HepG2 (cell line): ENCODE data around the gene ADGRB3. TPM values are rescaled to one million over a fixed set of nuclear protein-coding genes. Genes with fewer than 3 reads are reported as not detected.

Experiments used
- ATAC-seq: fragments of 200-7000 bp; cut with Tn5 transposase; 3 replicates; pipeline ENCODE4 v1.9.1; 2020; ENCODE audit warnings: mild to moderate bottlenecking, moderate library complexity
- BruUV-seq: library from RNA; stranded (reverse); fragments of 400-500 nt; replicated peaks from 2 replicates; lab custom pipeline; 2021; lab: Mats Ljungman, UMichigan
- CTCF ChIA-PET: fragments of 300-600 bp; formaldehyde crosslinking; extraction: SDS; loops from one replicate; lab custom pipeline; 2021; ENCODE audit warnings: low total read pairs, inconsistent platforms, low intra/inter-chr PET ratio; lab: Yijun Ruan, JAX
- POLR2A ChIA-PET: fragments of 350-600 bp; sonication (Branson Sonifier 250); formaldehyde crosslinking; loops from one replicate; lab custom pipeline; 2020; ENCODE audit warnings: antibody characterized with exemption, inconsistent platforms; lab: Yijun Ruan, JAX
- DNase-seq: peaks from one replicate; pipeline ENCODE4 v3.0.0-alpha.2; 2015; ENCODE audit warnings: low spot score
- FAIRE-seq: peaks from 3 replicates; lab custom pipeline; 2011; peaks lifted over from hg19 to GRCh38; lab: Jason Lieb, UNC
- H2AFZ ChIP-seq: one replicate; pipeline ENCODE4 v1.6.1; 2011; ENCODE audit warnings: low read length, inconsistent platforms
- H3K27ac ChIP-seq: fragments of 300-600 bp; 3 replicates; pipeline ENCODE4 v1.8.0; 2011; ENCODE audit warnings: mixed run types, mild to moderate bottlenecking, mixed read lengths, low read length, inconsistent platforms; ENCODE audit not compliant: insufficient read depth; ENCODE audit errors: extremely low read length
- H3K27me3 ChIP-seq, 2 experiments: fragments of 200-600 bp in 1 of 2; 2 replicates in 1 of 2; 3 replicates in 1 of 2; pipeline versions ENCODE4 v1.6.0 to v1.8.0; 2011; ENCODE audit warnings: low read length in 2 of 2, mild to moderate bottlenecking in 2 of 2, moderate library complexity in 2 of 2, inconsistent platforms in 1 of 2; ENCODE audit not compliant: insufficient read depth in 2 of 2, control insufficient read depth in 1 of 2
- H3K36me3 ChIP-seq, 2 experiments: fragments of 200-600 bp in 1 of 2; replicated peaks in 1 of 2; 2 replicates in 1 of 2; 3 replicates in 1 of 2; pipeline versions ENCODE4 v1.5.1 to v1.8.0; 2011; ENCODE audit warnings: low read length in 2 of 2, inconsistent platforms in 1 of 2; ENCODE audit not compliant: insufficient read depth in 2 of 2, control insufficient read depth in 1 of 2
- H3K4me1 ChIP-seq: 2 replicates; pipeline ENCODE4 v1.5.1; 2012; ENCODE audit warnings: low read length, inconsistent platforms; ENCODE audit not compliant: insufficient read depth
- H3K4me2 ChIP-seq: 2 replicates; pipeline ENCODE4 v1.6.0; 2011; ENCODE audit warnings: low read depth, low read length, inconsistent platforms
- H3K4me3 ChIP-seq, 3 experiments: fragments of 200-600 bp in 1 of 3; sonication (generic), shearing (Covaris generic) in 1 of 3; replicated peaks in 1 of 3; 2 replicates each; pipeline ENCODE4 v1.5.1; 2011 to 2016; ENCODE audit warnings: low read length in 3 of 3, inconsistent platforms in 2 of 3, low read depth in 2 of 3, mild to moderate bottlenecking in 2 of 3, control low read depth in 1 of 3, mixed read lengths in 1 of 3; ENCODE audit not compliant: insufficient read depth in 1 of 3
- H3K79me2 ChIP-seq: one replicate; pipeline ENCODE4 v1.6.1; 2011; ENCODE audit warnings: low read length, inconsistent platforms; ENCODE audit not compliant: insufficient read depth
- H3K9ac ChIP-seq: 2 replicates; pipeline ENCODE4 v1.6.0; 2011; ENCODE audit warnings: mild to moderate bottlenecking, low read depth, low read length, inconsistent platforms; ENCODE audit not compliant: insufficient read depth
- H3K9me3 ChIP-seq: 2 replicates; pipeline ENCODE4 v1.5.1; 2012; ENCODE audit warnings: mild to moderate bottlenecking, low read length
- H4K20me1 ChIP-seq: 2 replicates; pipeline ENCODE4 v1.6.0; 2011; ENCODE audit warnings: inconsistent platforms, mild to moderate bottlenecking, low read length, moderate library complexity; ENCODE audit not compliant: insufficient read depth
- AGO2 ChIP-seq: fragments of 200-400 bp; formaldehyde crosslinking; optimal IDR thresholded peaks from 2 replicates; pipeline ENCODE3; 2017; ENCODE audit warnings: mild to moderate bottlenecking, low read depth, low read length, moderate library complexity
- ASH2L ChIP-seq: fragments of 300-600, 200-600 bp; sonication (generic); IDR thresholded peaks from 2 replicates; pipeline ENCODE4 v1.7.0; 2017; ENCODE audit warnings: low read depth, mild to moderate bottlenecking, moderate library complexity, mixed read lengths, low read length; ENCODE audit not compliant: insufficient read length
- ATF1 ChIP-seq: IDR thresholded peaks from 2 replicates; pipeline ENCODE4 v1.6.1; 2016; ENCODE audit warnings: mild to moderate bottlenecking, control low read depth
- MED13 ChIP-seq: sonication (generic); formaldehyde crosslinking; IDR thresholded peaks from 2 replicates; pipeline ENCODE4 v1.5.0; 2020; ENCODE audit warnings: missing genetic modification reagents
- PCBP1 ChIP-seq: fragments of 200-400 bp; formaldehyde crosslinking; IDR thresholded peaks from 2 replicates; pipeline ENCODE4 v1.6.1; 2017; ENCODE audit warnings: mild to moderate bottlenecking, low read depth, low read length, borderline replicate concordance
- RORA ChIP-seq: sonication (generic); formaldehyde crosslinking; IDR thresholded peaks from 2 replicates; pipeline ENCODE4 v1.5.0; 2020; ENCODE audit warnings: mild to moderate bottlenecking, missing genetic modification reagents, moderate library complexity
- SMAD9 ChIP-seq: sonication (generic); formaldehyde crosslinking; IDR thresholded peaks from 2 replicates; pipeline ENCODE4 v1.5.1; 2020; ENCODE audit warnings: mild to moderate bottlenecking, missing genetic modification reagents
- TBX3 ChIP-seq: fragments of 450-650 bp; IDR thresholded peaks from 2 replicates; pipeline ENCODE4 v1.6.1; 2017; ENCODE audit warnings: antibody characterized with exemption, mild to moderate bottlenecking, inconsistent platforms, borderline replicate concordance
- ZBTB21 ChIP-seq: sonication (generic); formaldehyde crosslinking; IDR thresholded peaks from 2 replicates; pipeline ENCODE4 v1.4.0; 2020; ENCODE audit warnings: missing genetic modification reagents
- ZFY ChIP-seq: sonication (generic); formaldehyde crosslinking; IDR thresholded peaks from 2 replicates; pipeline ENCODE4 v1.4.0; 2020; ENCODE audit warnings: missing genetic modification reagents
- ZNF207 ChIP-seq: fragments of 450-650 bp; IDR thresholded peaks from 2 replicates; pipeline ENCODE4 v1.6.1; 2016; ENCODE audit warnings: antibody characterized with exemption, borderline replicate concordance
- ZNF572 ChIP-seq: sonication (generic); formaldehyde crosslinking; IDR thresholded peaks from 2 replicates; pipeline ENCODE4 v1.5.1; 2020; ENCODE audit warnings: mild to moderate bottlenecking, missing genetic modification reagents
- ZNF607 ChIP-seq: sonication (generic); formaldehyde crosslinking; IDR thresholded peaks from 2 replicates; pipeline ENCODE4 v1.5.1; 2020; ENCODE audit warnings: missing genetic modification reagents, mild to moderate bottlenecking, borderline replicate concordance
- ZNF777 ChIP-seq: sonication (generic); formaldehyde crosslinking; IDR thresholded peaks from 2 replicates; pipeline ENCODE4 v1.4.0; 2020; ENCODE audit warnings: missing genetic modification reagents
- ZNF790 ChIP-seq: sonication (generic); formaldehyde crosslinking; IDR thresholded peaks from 2 replicates; pipeline ENCODE4 v1.8.0; 2022; ENCODE audit warnings: missing genetic modification reagents, mild to moderate bottlenecking, borderline replicate concordance
- WGBS: methylation state at CpG from one replicate; pipeline ENCODE4 v1.1.6; 2017; ENCODE audit warnings: low lambda C conversion rate; 5-methylcytosine and 5-hydroxymethylcytosine counted together
- in situ Hi-C: cut with HindIII; loops from 2 replicates; pipeline ENCODE4 v1.10.0; 2017; ENCODE audit warnings: low pct_unique_long_range_greater_than_20kb; ENCODE audit not compliant: extremely low pct_ligation_motif_present
- intact Hi-C: fragments of 100-400 bp; cut with micrococcal nuclease; formaldehyde crosslinking; loops from one replicate; pipeline ENCODE4 v1.10.0; 2022; ENCODE audit not compliant: unreplicated experiment
- polyA plus RNA-seq, 8 experiments: library from polyadenylated mRNA; depleted of rRNA in 3 of 8; stranded (reverse) in 7 of 8; unstranded in 1 of 8; fragments of >200 nt; fragmentation: Illumina TruSeq in 4 of 8; extraction: Trizol in 4 of 8; gene quantifications; 2 replicates each; pipeline versions ENCODE4 v1.2.1 to v1.2.3, GENCODE V29; 2011 to 2016; ENCODE audit warnings: low read depth in 4 of 8, missing spikeins in 1 of 8, mixed read lengths in 1 of 8; ENCODE audit not compliant: insufficient read depth in 1 of 8
- total RNA-seq, 5 experiments: library from RNA; depleted of rRNA; stranded (reverse); fragments of >200 nt; fragmentation: Illumina TruSeq; extraction: Trizol; gene quantifications; 2 replicates each; pipeline ENCODE4 v1.2.3, GENCODE V29; 2016; ENCODE audit warnings: low read depth in 1 of 5

ADGRB3 gene
- total and polyA plus RNA-seq, 2 of the 13 experiments (the other 11 are each of a cell fraction or from before 2014, with no cell fraction given) = not detected

DNA sequence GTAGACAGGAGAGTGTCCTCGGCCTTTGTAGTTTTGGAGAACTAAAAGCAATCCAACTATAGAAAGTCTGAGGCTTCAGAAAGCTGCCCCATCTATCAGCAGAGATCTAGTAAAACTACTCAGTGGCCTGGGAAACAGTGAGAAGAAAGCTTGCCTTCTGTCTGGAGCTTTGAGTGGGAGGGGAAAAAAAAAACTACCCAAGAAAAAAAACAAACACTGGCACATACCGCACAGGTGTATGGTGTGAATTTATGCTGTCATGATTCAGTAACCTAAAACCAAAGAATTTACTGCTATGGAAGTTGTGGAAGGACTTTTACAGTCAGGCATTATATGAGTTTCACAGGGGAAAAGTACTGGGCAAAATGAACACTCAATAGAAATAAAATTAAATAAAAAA is 280.5 kb downstream of the ADGRB3 start:
- Histone ChIP-seq H3K27ac (no peak overlapping the region), H3K79me2 (no peaks in the 10 kb centered on the region), H3K4me1 (no peaks in the 10 kb centered on the region), H3K27me3 (no peaks in the 10 kb centered on the region), H4K20me1 (no peaks in the 10 kb centered on the region), H3K9me3 (no peaks in the 10 kb centered on the region), H3K4me2 (no peak overlapping the region), H3K9ac (no peak overlapping the region), H3K36me3 (no peaks in the 10 kb centered on the region), H3K4me3 (no peak overlapping the region), H2AFZ (no peak overlapping the region)
- POLR2A ChIA-PET = no interaction called here
- DNase-seq (no peak), FAIRE-seq (no peak), ATAC-seq (no peak)
- CTCF ChIA-PET = no interaction called here
- 3% methylated on average over 2 of the region's 2 CpGs for WGBS
- intact Hi-C loops (no loop called here), in situ Hi-C loops (no loop called here)
- BruUV-seq = no TSS peak
- TF ChIP-seq ZNF777 = no peak
- no peak for TF ChIP-seq ZNF790 (CRISPR knock-in tag)
- TF ChIP-seq ZBTB21 (CRISPR knock-in tag) = no peak
- TF ChIP-seq MED13 (CRISPR knock-in tag) = no peak
- TF ChIP-seq ATF1 (CRISPR knock-in tag) = no peak
- no peak for TF ChIP-seq ASH2L
- TF ChIP-seq ZNF207 = no peak
- TF ChIP-seq RORA (CRISPR knock-in tag) = no peak
- no peak for TF ChIP-seq TBX3
- TF ChIP-seq ZNF607 (CRISPR knock-in tag) = no peak
- TF ChIP-seq SMAD9 (CRISPR knock-in tag) = no peak
- TF ChIP-seq ZNF572 = no peak
- no peak for TF ChIP-seq PCBP1
- no peak for TF ChIP-seq ZFY (CRISPR knock-in tag)
- no peak for TF ChIP-seq AGO2
